ENCODE data around the gene FYCO1.

- TF ChIP-seq RFX5 (IDR thresholded peaks at IDR 0.05; ENCODE audit: low read depth, low read length) (no peak), HDAC2 (IDR thresholded peaks at IDR 0.05) (no peak), NFIC (IDR thresholded peaks at IDR 0.05) (no peak), SREBF2 (CRISPR knock-in tag; IDR thresholded peaks at IDR 0.05) (no peak), CTCF (IDR thresholded peaks at IDR 0.05 in 2 of 3, conservative IDR thresholded peaks at IDR 0.05 in 1 of 3; ENCODE audit: insufficient read depth in 2 of 3, low read depth in 1 of 3, low read length in 3 of 3) (no peak), SP2 (IDR thresholded peaks at IDR 0.05; ENCODE audit: extremely low read depth, low read depth, low read length, poor library complexity, severe bottlenecking) (no peak), SMARCC2 (IDR thresholded peaks at IDR 0.05; ENCODE audit: low read depth) (no peak)
These were observed 63.5 kb downstream of the FYCO1 start for GRCh38 chr3:45932112-45932511.

Measured in K562 (cell line).